ENCODE data around the gene LRP1B.

- no peak for TF ChIP-seq EZH2 (IDR thresholded peaks at IDR 0.05; ENCODE audit: borderline replicate concordance, low read depth, low read length, severe bottlenecking)
- TF ChIP-seq CTCF (IDR thresholded peaks at IDR 0.05; ENCODE audit: borderline replicate concordance, extremely low read depth, low read length, poor library complexity, severe bottlenecking): no peak
These were observed 1535.7 kb downstream of the LRP1B start for GRCh38 chr2:140595107-140595506.

Measured in DND-41 (cell line).